Measurements from ENCODE around the gene ARHGEF3. TPM values are rescaled to one million over a fixed set of nuclear protein-coding genes. Genes with fewer than 3 reads are reported as not detected.
A peak's percentile ranks its signal among the peaks of the same experiment; 100 is the strongest.
"Not testable (repeated sequence)": the region's sequence is repeated elsewhere in the genome, so short reads cannot be mapped to it uniquely, and the experiment has no call there.

The ARHGEF3 gene
- total RNA-seq, 1 donor from 2014 or later: 20.9 TPM

DNA sequence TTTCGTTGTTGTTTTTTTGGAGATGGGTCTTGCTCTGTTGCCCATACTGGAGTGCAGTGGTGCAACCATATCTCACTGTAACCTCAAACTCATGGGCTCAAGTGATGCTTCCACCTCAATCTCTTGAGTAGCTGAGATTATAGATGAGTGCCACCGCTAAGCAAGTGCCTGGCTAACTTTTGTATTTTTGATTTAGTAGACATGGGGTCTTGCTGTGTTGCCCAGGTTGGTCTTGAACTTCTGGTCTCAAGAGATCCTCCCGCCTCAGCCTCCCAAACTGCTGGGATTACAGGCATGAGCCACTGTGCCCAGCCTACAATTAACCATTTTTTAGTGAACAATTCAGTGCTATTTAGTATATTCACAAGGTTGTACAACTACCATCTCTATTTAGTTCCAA lies 42.2 kb downstream of the ARHGEF3 start:
- no peak for TF ChIP-seq CTCF (conservative IDR thresholded peaks at IDR 0.05)
- Mint-ChIP-seq H3K27ac (no peak overlapping the region), H3K27me3 (no peaks in the 10 kb centered on the region), H3K4me3 (no peak overlapping the region), H3K4me1 (ENCODE audit: unreplicated experiment) (peaks cover 39% of the 10 kb centered on the region), H3K9me3 (no peaks in the 10 kb centered on the region), H3K36me3 (peaks cover 25% of the 10 kb centered on the region)
- DNase-seq (ENCODE audit: extremely low spot score, unreplicated experiment): no peak

- no peak for DNase-seq (ENCODE audit: extremely low spot score, unreplicated experiment)
- H3K4me1 Mint-ChIP-seq (ENCODE audit: unreplicated experiment): peaks cover 43% of the 10 kb centered on the region
- TF ChIP-seq CTCF (conservative IDR thresholded peaks at IDR 0.05): no peak
- H3K27me3 Mint-ChIP-seq: no peaks in the 10 kb centered on the region
- no peaks in the 10 kb centered on the region for H3K9me3 Mint-ChIP-seq
- H3K27ac Mint-ChIP-seq: peak overlapping the region; percentile 76
- H3K36me3 Mint-ChIP-seq: peaks cover 22% of the 10 kb centered on the region
- peak overlapping the region; percentile 69 for H3K4me3 Mint-ChIP-seq
These were observed 43.2 kb downstream of the ARHGEF3 start for GRCh38 chr3:56758539-56758981.

- H3K4me3 Mint-ChIP-seq: not testable (repeated sequence)
These were observed 43.7 kb downstream of the ARHGEF3 start for GRCh38 chr3:56758042-56758441.

GRCh38 chr3:56754741-56755417 lies 46.9 kb downstream of the ARHGEF3 start:
- H3K27ac Mint-ChIP-seq: peak overlapping the region; percentile 70
- H3K36me3 Mint-ChIP-seq: peaks cover 46% of the 10 kb centered on the region
- H3K9me3 Mint-ChIP-seq: peaks cover 3% of the 10 kb centered on the region
- TF ChIP-seq CTCF (conservative IDR thresholded peaks at IDR 0.05): no peak
- no peak for DNase-seq (ENCODE audit: extremely low spot score, unreplicated experiment)
- H3K4me3 Mint-ChIP-seq: peak overlapping the region; percentile 15
- H3K27me3 Mint-ChIP-seq: no peaks in the 10 kb centered on the region
- peaks cover 41% of the 10 kb centered on the region for H3K4me1 Mint-ChIP-seq (ENCODE audit: unreplicated experiment)

More at GRCh38 chr3:56758042-56758441, 43.7 kb downstream of the ARHGEF3 start:
- H3K9me3 Mint-ChIP-seq; H3K27ac Mint-ChIP-seq; DNase-seq (ENCODE audit: extremely low spot score, unreplicated experiment); H3K27me3 Mint-ChIP-seq: not testable (repeated sequence)
- peaks cover 43% of the 10 kb centered on the region for H3K4me1 Mint-ChIP-seq (ENCODE audit: unreplicated experiment)
- peaks cover 28% of the 10 kb centered on the region for H3K36me3 Mint-ChIP-seq

GRCh38 chr3:56753206-56753820 lies 48.4 kb downstream of the ARHGEF3 start:
- H3K27ac Mint-ChIP-seq: no peak overlapping the region
- no peak overlapping the region for H3K4me3 Mint-ChIP-seq
- H3K36me3 Mint-ChIP-seq: peaks cover 48% of the 10 kb centered on the region
- no peak for TF ChIP-seq CTCF (conservative IDR thresholded peaks at IDR 0.05)
- no peaks in the 10 kb centered on the region for H3K27me3 Mint-ChIP-seq
- DNase-seq (ENCODE audit: extremely low spot score, unreplicated experiment): no peak
- H3K4me1 Mint-ChIP-seq (ENCODE audit: unreplicated experiment): peaks cover 46% of the 10 kb centered on the region
- peaks cover 6% of the 10 kb centered on the region for H3K9me3 Mint-ChIP-seq

DNA sequence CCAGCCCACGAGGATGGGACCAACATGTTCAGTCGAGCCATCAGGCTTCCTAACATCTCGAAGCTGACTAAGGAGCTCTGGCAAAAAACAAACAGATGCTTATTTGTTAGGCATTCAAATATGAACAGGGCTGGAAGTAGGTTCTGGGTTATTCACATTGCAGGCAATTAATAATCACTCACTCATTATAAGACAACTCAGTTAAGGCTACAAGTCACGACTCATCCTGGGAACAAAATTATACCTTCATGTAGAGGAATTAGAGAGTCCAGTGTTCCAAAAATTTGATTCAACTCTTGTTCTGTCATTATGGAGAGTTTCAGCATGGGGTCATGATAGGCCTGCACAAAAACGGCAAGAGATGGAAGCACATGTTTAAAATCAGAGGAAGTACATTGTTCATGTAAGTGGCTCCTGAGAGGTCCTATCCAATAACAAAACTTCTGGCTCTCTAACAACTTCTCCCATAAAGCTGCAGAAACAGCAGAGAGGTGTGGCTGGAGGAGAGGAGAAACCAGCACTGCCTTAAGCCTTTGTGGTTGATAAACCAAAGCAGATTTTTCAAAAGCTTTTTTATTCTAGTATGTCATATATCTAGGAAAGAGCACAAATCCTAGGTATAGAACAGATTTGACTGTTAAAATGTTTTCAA lies 50.6 kb downstream of the ARHGEF3 start:
- Mint-ChIP-seq H3K4me3 (no peak overlapping the region), H3K27me3 (no peaks in the 10 kb centered on the region), H3K36me3 (peaks cover 42% of the 10 kb centered on the region), H3K4me1 (ENCODE audit: unreplicated experiment) (peaks cover 44% of the 10 kb centered on the region), H3K27ac (no peak overlapping the region), H3K9me3 (peaks cover 6% of the 10 kb centered on the region)
- no peak for TF ChIP-seq CTCF (conservative IDR thresholded peaks at IDR 0.05)
- DNase-seq (ENCODE audit: extremely low spot score, unreplicated experiment): no peak

Measured in type B pancreatic cell (in vitro differentiated cells).